ENCODE measurements around the gene POLR3K.
"Not testable (repeated sequence)": the region's sequence is repeated elsewhere in the genome, so short reads cannot be mapped to it uniquely, and the experiment has no call there.

The POLR3K gene

GRCh38 chr16:63998-64913 is 10.8 kb upstream of the POLR3K start:
- no peak for DNase-seq

GRCh38 chr16:63466-63865 is 10.1 kb upstream of the POLR3K start:
- no peak for DNase-seq

GRCh38 chr16:62968-63391 is 9.6 kb upstream of the POLR3K start:
- no peak for DNase-seq

GRCh38 chr16:62283-62967 is 9.0 kb upstream of the POLR3K start:
- no peak for DNase-seq

GRCh38 chr16:61879-62281 is 8.5 kb upstream of the POLR3K start:
- no peak for DNase-seq

- DNase-seq, result no peak
Measured at GRCh38 chr16:60929-61878, 7.8 kb upstream of the POLR3K start.

GRCh38 chr16:60166-60565 is 6.8 kb upstream of the POLR3K start:
- no peak for DNase-seq

GRCh38 chr16:59440-60059 is 6.1 kb upstream of the POLR3K start:
- DNase-seq, result no peak

- no peak for DNase-seq
Measured at GRCh38 chr16:58491-59439, 5.4 kb upstream of the POLR3K start.

- no peak for DNase-seq
Measured at GRCh38 chr16:57711-58110, 4.3 kb upstream of the POLR3K start.

GRCh38 chr16:56231-56927 is 3.0 kb upstream of the POLR3K start:
- DNase-seq, result no peak

GRCh38 chr16:55571-56136 is 2.2 kb upstream of the POLR3K start:
- DNase-seq, result no peak

- DNase-seq, result no peak
Measured at GRCh38 chr16:54237-54581, 801 bp upstream of the POLR3K start.

GRCh38 chr16:50769-51591 is 2.4 kb downstream of the POLR3K start:
- no peak for DNase-seq

- no peak for DNase-seq
Measured at GRCh38 chr16:47234-47633, 6.2 kb downstream of the POLR3K start.

GRCh38 chr16:46510-46909 is 6.9 kb downstream of the POLR3K start:
- not testable (repeated sequence) for DNase-seq

- DNase-seq, result no peak
Measured at GRCh38 chr16:45454-45853, 8.0 kb downstream of the POLR3K start.

- no peak for DNase-seq
Measured at GRCh38 chr16:44655-45054, 8.8 kb downstream of the POLR3K start.

- DNase-seq, result no peak
Measured at GRCh38 chr16:43294-43693, 10.1 kb downstream of the POLR3K start.

- no peak for DNase-seq
Measured at GRCh38 chr16:42691-43090, 10.7 kb downstream of the POLR3K start.

Data from NCI-H526 treated with DMSO at 0.1 percent for 48 hours (cell line).